Hepatocyte (in vitro differentiated cells): ENCODE data around the gene CEP170B. TPM values are rescaled to one million over a fixed set of nuclear protein-coding genes. Genes with fewer than 3 reads are reported as not detected.
A peak's percentile ranks its signal among the peaks of the same experiment; 100 is the strongest.

Experiments used
- DNase-seq: peaks from one replicate; pipeline ENCODE4 v3.0.0-alpha.2; 2016; ENCODE audit warnings: low spot score
- H2AFZ ChIP-seq: fragments of 200-600 bp; sonication (generic); 2 replicates; pipeline ENCODE4 v1.6.0; 2016; ENCODE audit warnings: antibody characterized with exemption, mild to moderate bottlenecking
- H3K27ac ChIP-seq: fragments of 200-600 bp; sonication (generic); 2 replicates; pipeline ENCODE4 v1.5.1; 2016; ENCODE audit warnings: mild to moderate bottlenecking
- H3K27me3 ChIP-seq: fragments of 200-600 bp; sonication (generic); 2 replicates; pipeline ENCODE4 v1.6.1; 2016
- H3K36me3 ChIP-seq: fragments of 200-600 bp; sonication (generic); replicated peaks from 2 replicates; pipeline ENCODE4 v1.5.1; 2016; ENCODE audit warnings: low read depth; ENCODE audit not compliant: insufficient read depth
- H3K4me1 ChIP-seq: fragments of 200-600 bp; sonication (generic); 2 replicates; pipeline ENCODE4 v1.5.1; 2016; ENCODE audit warnings: mild to moderate bottlenecking, moderate library complexity; ENCODE audit not compliant: insufficient read depth
- H3K4me2 ChIP-seq: fragments of 200-600 bp; sonication (generic); 2 replicates; pipeline ENCODE4 v1.6.0; 2016
- H3K4me3 ChIP-seq: fragments of 200-600 bp; sonication (generic); 2 replicates; pipeline ENCODE4 v1.5.1; 2016; ENCODE audit warnings: mild to moderate bottlenecking
- H3K79me2 ChIP-seq: fragments of 200-600 bp; sonication (generic); 2 replicates; pipeline ENCODE4 v1.6.0; 2017; ENCODE audit warnings: mild to moderate bottlenecking
- H3K9me2 ChIP-seq: fragments of 200-600 bp; sonication (generic); replicated peaks from 2 replicates; pipeline ENCODE4 v1.6.0; 2017; ENCODE audit warnings: mild to moderate bottlenecking; ENCODE audit not compliant: insufficient read depth
- H3K9me3 ChIP-seq: fragments of 200-600 bp; sonication (generic); 2 replicates; pipeline ENCODE4 v1.5.1; 2016; ENCODE audit warnings: low read depth, mild to moderate bottlenecking
- H4K20me1 ChIP-seq: fragments of 200-600 bp; sonication (generic); 2 replicates; pipeline ENCODE4 v1.6.0; 2016; ENCODE audit warnings: mild to moderate bottlenecking; ENCODE audit not compliant: insufficient read depth, poor library complexity, severe bottlenecking
- EZH2 ChIP-seq: fragments of 200-600 bp; sonication (generic); IDR thresholded peaks from 2 replicates; pipeline ENCODE4 v1.6.1; 2016; ENCODE audit warnings: antibody characterized with exemption, mild to moderate bottlenecking, borderline replicate concordance
- EZH2phosphoT487 ChIP-seq: fragments of 200-600 bp; sonication (generic); IDR thresholded peaks from one replicate; pipeline ENCODE4 v1.6.1; 2018; ENCODE audit warnings: antibody characterized with exemption, mild to moderate bottlenecking, low read depth, moderate library complexity; ENCODE audit not compliant: unreplicated experiment, severe bottlenecking
- WGBS: methylation state at CpG from one replicate; pipeline ENCODE4 v1.1.6; 2016; ENCODE audit warnings: low lambda C conversion rate; ENCODE audit errors: missing lambda C conversion rate; 5-methylcytosine and 5-hydroxymethylcytosine counted together
- polyA plus RNA-seq: library from polyadenylated mRNA; unstranded; fragments of >200 nt; fragmentation: Nextera tagmentation; extraction: Ambion mirVana; gene quantifications from 2 replicates; pipeline ENCODE4 v1.2.1, GENCODE V29; 2016
- total RNA-seq: library from RNA; depleted of rRNA; stranded (reverse); fragments of >200 nt; gene quantifications from 2 replicates; pipeline ENCODE4 v1.2.3, GENCODE V29; 2014
- TF ChIP-seq, protein P1 (sequence below): fragments of 200-600 bp; sonication (generic); IDR thresholded peaks from 2 replicates; pipeline ENCODE4 v1.5.1; 2016; ENCODE audit warnings: antibody characterized with exemption, mild to moderate bottlenecking; ENCODE audit not compliant: poor library complexity

Gene CEP170B
- total and polyA plus RNA-seq, 2 experiments from 2014 or later = 7.6 to 20.3 TPM

DNA sequence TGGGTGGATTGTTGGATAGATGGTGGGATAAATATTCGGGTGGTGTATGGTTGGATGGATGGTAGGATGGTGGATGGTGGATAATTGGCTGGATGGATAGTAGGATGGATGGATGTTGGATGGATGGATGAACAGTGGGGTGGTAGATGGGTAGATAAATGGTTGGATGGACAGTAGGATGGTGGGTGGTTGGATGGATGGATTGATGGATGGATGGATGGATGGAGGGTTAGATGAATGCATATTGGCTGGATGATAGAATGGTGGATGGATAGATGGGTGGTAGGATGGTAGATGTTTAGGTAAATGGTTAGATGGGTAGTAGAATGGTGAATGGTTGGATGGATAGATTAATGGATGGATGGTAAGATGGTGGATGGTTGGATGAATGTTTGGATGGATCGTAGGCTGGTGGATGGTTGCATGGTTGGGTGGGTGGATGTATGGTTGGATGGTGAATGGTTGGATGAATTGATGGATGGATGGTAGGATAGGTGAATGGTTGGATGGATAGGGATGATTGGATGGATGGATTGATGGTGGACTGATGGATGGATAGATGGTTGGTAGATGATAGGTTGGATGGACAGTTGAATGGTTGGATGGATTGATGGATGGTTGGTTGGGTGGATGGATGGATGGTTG is 40.6 kb upstream of the CEP170B start:
- WGBS = 98% methylated on average over 2 of the region's 2 CpGs
- TF ChIP-seq EZH2 (no peak), EZH2phosphoT487 (no peak)
- Histone ChIP-seq H4K20me1 (no peaks in the 10 kb centered on the region), H2AFZ (no peak overlapping the region), H3K4me2 (no peak overlapping the region), H3K36me3 (no peaks in the 10 kb centered on the region), H3K4me1 (peaks cover 10% of the 10 kb centered on the region), H3K9me2 (no peaks in the 10 kb centered on the region), H3K27me3 (no peaks in the 10 kb centered on the region), H3K79me2 (no peaks in the 10 kb centered on the region), H3K9me3 (no peaks in the 10 kb centered on the region), H3K27ac (no peak overlapping the region), H3K4me3 (no peak overlapping the region)
- no peak for DNase-seq

DNA sequence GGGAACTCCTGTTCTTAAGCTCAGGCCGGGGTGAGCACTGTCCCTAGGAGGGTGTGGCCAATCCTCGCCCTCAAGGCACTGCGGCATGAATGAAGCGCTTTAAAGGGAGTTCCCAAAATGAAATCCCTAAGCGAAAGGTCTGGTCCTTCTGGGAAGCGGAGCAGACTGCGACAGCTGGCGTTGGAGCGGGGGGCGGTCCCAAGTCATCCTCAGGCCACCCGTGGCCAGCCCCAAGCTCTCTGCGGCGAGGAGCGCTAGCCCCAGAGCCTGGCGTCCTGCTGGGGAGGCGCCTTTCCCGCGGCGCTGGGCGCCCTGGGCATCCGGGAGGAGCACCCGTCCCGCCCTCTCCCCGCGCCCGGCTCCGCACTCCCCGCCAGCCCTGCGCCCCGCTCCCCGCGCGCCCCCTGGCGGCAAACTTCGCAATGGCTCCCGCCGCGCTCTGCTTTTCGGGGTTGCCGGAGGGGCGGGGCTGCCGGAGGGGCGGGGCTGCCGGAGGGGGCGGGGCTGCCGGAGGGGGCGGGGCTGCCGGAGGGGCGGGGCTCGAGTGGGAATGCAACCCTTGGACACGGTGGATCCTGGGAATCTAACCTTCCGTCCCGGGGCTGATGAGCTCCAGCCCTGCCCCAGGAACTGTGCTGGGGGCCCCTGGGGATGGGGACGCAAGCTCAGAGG is 38.7 kb upstream of the CEP170B start:
- Histone ChIP-seq H4K20me1 (no peaks in the 10 kb centered on the region), H3K27me3 (no peaks in the 10 kb centered on the region), H3K27ac (peak overlapping the region; percentile 87), H2AFZ (peak overlapping the region; percentile 63), H3K4me1 (peaks cover 10% of the 10 kb centered on the region), H3K9me2 (no peaks in the 10 kb centered on the region), H3K9me3 (no peaks in the 10 kb centered on the region), H3K4me3 (peak overlapping the region; percentile 67), H3K4me2 (peak overlapping the region; percentile 97), H3K36me3 (no peaks in the 10 kb centered on the region), H3K79me2 (no peaks in the 10 kb centered on the region)
- WGBS = 2% methylated on average over 20 of the region's 54 CpGs
- DNase-seq = peak; percentile 94
- no peak for TF ChIP-seq EZH2
- TF ChIP-seq EZH2phosphoT487 = no peak
- TF ChIP-seq, protein P1, sequence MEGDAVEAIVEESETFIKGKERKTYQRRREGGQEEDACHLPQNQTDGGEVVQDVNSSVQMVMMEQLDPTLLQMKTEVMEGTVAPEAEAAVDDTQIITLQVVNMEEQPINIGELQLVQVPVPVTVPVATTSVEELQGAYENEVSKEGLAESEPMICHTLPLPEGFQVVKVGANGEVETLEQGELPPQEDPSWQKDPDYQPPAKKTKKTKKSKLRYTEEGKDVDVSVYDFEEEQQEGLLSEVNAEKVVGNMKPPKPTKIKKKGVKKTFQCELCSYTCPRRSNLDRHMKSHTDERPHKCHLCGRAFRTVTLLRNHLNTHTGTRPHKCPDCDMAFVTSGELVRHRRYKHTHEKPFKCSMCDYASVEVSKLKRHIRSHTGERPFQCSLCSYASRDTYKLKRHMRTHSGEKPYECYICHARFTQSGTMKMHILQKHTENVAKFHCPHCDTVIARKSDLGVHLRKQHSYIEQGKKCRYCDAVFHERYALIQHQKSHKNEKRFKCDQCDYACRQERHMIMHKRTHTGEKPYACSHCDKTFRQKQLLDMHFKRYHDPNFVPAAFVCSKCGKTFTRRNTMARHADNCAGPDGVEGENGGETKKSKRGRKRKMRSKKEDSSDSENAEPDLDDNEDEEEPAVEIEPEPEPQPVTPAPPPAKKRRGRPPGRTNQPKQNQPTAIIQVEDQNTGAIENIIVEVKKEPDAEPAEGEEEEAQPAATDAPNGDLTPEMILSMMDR = peak; percentile 79

DNA sequence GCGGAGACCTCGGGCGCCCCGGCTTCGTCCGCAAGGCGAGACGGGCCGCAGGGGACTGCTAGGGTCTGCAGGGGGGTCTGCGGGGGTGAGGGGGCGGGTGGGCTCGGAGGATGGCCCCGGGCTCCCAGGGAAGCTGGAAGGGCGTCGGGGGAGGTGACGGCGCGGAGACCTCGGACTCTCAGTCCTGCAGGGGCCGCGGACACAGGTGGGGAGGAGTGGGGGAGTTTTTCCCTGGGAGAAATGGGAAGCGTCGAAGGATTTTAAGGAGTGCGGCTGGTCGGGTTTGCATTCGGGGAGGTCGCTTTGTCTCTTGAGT is 38.2 kb upstream of the CEP170B start:
- Histone ChIP-seq H3K9me3 (no peaks in the 10 kb centered on the region), H3K4me3 (peak overlapping the region; percentile 64), H3K9me2 (no peaks in the 10 kb centered on the region), H3K4me1 (peaks cover 10% of the 10 kb centered on the region), H3K79me2 (no peaks in the 10 kb centered on the region), H3K27ac (peak overlapping the region; percentile 87), H3K4me2 (peak overlapping the region; percentile 97), H2AFZ (peak overlapping the region; percentile 56), H4K20me1 (no peaks in the 10 kb centered on the region), H3K36me3 (no peaks in the 10 kb centered on the region), H3K27me3 (no peaks in the 10 kb centered on the region)
- WGBS = 4% methylated on average over 6 of the region's 27 CpGs
- DNase-seq = no peak
- TF ChIP-seq EZH2 (no peak), EZH2phosphoT487 (no peak)
- TF ChIP-seq, protein P1 = no peak
